Esophagus squamous epithelium (tissue), 4 donors: ENCODE measurements around the gene CLOCK.

Experiments used
- POLR2A ChIP-seq, 4 donors: fragments of 450-650 bp; IDR thresholded peaks; one replicate each; pipeline ENCODE4 v1.6.1; 2017; ENCODE audit warnings: antibody characterized with exemption in 4 of 4, mild to moderate bottlenecking in 4 of 4, moderate library complexity in 3 of 4
- TF ChIP-seq, protein P1 (sequence below), 6 experiments: fragments of 450-650 bp in 4 of 6; fragments of 200-600 bp in 2 of 6; sonication (generic) in 2 of 6; IDR thresholded peaks; one replicate each; pipeline ENCODE4 v1.5.1; 2016 to 2019; ENCODE audit warnings: antibody characterized with exemption in 6 of 6, mild to moderate bottlenecking in 4 of 6, moderate library complexity in 4 of 6

DNA sequence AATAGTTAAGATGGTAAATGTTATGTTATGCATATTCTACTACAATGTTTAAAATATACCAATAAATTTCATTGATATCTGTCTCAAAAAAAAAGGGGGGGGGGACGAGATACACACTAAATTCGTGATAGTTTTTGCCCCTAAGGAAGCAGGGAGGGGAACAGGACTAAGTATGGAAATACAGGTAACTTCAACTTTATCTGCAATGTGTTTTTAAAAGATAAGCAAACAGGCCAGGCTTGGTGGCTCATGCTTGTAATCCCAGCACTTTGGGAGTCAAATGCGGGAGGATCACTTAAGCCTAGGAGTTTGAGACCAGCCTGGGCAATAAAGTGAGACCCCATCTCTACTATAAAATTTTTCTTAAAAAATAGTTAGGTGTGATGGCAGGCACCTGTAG is 13.4 kb upstream of the CLOCK start:
- TF ChIP-seq, protein P1, sequence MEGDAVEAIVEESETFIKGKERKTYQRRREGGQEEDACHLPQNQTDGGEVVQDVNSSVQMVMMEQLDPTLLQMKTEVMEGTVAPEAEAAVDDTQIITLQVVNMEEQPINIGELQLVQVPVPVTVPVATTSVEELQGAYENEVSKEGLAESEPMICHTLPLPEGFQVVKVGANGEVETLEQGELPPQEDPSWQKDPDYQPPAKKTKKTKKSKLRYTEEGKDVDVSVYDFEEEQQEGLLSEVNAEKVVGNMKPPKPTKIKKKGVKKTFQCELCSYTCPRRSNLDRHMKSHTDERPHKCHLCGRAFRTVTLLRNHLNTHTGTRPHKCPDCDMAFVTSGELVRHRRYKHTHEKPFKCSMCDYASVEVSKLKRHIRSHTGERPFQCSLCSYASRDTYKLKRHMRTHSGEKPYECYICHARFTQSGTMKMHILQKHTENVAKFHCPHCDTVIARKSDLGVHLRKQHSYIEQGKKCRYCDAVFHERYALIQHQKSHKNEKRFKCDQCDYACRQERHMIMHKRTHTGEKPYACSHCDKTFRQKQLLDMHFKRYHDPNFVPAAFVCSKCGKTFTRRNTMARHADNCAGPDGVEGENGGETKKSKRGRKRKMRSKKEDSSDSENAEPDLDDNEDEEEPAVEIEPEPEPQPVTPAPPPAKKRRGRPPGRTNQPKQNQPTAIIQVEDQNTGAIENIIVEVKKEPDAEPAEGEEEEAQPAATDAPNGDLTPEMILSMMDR (IDR thresholded peaks at IDR 0.05), result no peak
- no peak for TF ChIP-seq POLR2A (IDR thresholded peaks at IDR 0.05)
